ENCODE data around the gene PLEKHG2.

- TF ChIP-seq CTCF (IDR thresholded peaks at IDR 0.05) (no peak), EP300 (IDR thresholded peaks at IDR 0.05) (no peak)
Measured at GRCh38 chr19:39475748-39476147, 63.3 kb downstream of the PLEKHG2 start.
